ENCODE measurements around the gene SPRED2.

SPRED2 gene

GRCh38 chr2:65275141-65275915, 157.1 kb downstream of the SPRED2 start:
- no peak for TF ChIP-seq SIN3A (IDR thresholded peaks at IDR 0.05; ENCODE audit: borderline replicate concordance, insufficient read depth, low read length)
- TF ChIP-seq, protein P1, sequence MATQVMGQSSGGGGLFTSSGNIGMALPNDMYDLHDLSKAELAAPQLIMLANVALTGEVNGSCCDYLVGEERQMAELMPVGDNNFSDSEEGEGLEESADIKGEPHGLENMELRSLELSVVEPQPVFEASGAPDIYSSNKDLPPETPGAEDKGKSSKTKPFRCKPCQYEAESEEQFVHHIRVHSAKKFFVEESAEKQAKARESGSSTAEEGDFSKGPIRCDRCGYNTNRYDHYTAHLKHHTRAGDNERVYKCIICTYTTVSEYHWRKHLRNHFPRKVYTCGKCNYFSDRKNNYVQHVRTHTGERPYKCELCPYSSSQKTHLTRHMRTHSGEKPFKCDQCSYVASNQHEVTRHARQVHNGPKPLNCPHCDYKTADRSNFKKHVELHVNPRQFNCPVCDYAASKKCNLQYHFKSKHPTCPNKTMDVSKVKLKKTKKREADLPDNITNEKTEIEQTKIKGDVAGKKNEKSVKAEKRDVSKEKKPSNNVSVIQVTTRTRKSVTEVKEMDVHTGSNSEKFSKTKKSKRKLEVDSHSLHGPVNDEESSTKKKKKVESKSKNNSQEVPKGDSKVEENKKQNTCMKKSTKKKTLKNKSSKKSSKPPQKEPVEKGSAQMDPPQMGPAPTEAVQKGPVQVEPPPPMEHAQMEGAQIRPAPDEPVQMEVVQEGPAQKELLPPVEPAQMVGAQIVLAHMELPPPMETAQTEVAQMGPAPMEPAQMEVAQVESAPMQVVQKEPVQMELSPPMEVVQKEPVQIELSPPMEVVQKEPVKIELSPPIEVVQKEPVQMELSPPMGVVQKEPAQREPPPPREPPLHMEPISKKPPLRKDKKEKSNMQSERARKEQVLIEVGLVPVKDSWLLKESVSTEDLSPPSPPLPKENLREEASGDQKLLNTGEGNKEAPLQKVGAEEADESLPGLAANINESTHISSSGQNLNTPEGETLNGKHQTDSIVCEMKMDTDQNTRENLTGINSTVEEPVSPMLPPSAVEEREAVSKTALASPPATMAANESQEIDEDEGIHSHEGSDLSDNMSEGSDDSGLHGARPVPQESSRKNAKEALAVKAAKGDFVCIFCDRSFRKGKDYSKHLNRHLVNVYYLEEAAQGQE (IDR thresholded peaks at IDR 0.05; ENCODE audit: insufficient read depth in 1 of 2, low read depth in 2 of 2, low read length in 2 of 2): no peak
- TF ChIP-seq FOXP2 (optimal IDR thresholded peaks at IDR 0.05; ENCODE audit: borderline replicate concordance, extremely low read depth, extremely low read length, insufficient read depth): no peak
- no peak for TF ChIP-seq POLR2AphosphoS5 (IDR thresholded peaks at IDR 0.05; ENCODE audit: low read depth, low read length)
- TF ChIP-seq TAF1 (IDR thresholded peaks at IDR 0.05; ENCODE audit: borderline replicate concordance, insufficient read depth, low read length): no peak

DNA sequence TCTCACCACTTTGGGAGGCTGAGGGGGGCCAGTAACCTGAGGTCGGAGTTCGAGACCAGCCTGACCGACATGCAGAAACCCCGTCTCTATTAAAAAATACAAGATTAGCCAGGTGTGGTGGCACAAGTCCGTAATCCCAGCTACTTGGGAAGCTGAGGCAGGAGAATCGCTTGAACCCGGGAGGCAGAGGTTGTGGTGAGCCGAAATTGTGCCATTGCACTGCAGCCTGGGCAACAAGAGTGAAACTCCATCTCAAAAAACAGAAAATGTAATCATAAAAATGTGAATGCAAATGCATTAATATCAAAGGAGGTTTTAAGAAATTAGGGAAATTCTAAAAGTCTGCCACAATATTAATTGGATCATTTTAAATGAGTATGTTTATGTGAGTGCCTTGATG, 159.1 kb downstream of the SPRED2 start:
- TF ChIP-seq FOXP2 (optimal IDR thresholded peaks at IDR 0.05; ENCODE audit: borderline replicate concordance, extremely low read depth, extremely low read length, insufficient read depth): no peak
- TF ChIP-seq TAF1 (IDR thresholded peaks at IDR 0.05; ENCODE audit: borderline replicate concordance, insufficient read depth, low read length): no peak
- no peak for TF ChIP-seq POLR2AphosphoS5 (IDR thresholded peaks at IDR 0.05; ENCODE audit: low read depth, low read length)

GRCh38 chr2:65268957-65269356, 163.4 kb downstream of the SPRED2 start:
- TF ChIP-seq FOXP2 (optimal IDR thresholded peaks at IDR 0.05; ENCODE audit: borderline replicate concordance, extremely low read depth, extremely low read length, insufficient read depth): no peak
- TF ChIP-seq, protein P1 (IDR thresholded peaks at IDR 0.05; ENCODE audit: insufficient read depth in 1 of 2, low read depth in 2 of 2, low read length in 2 of 2): no peak
- TF ChIP-seq TAF1 (IDR thresholded peaks at IDR 0.05; ENCODE audit: borderline replicate concordance, insufficient read depth, low read length): no peak
- TF ChIP-seq POLR2AphosphoS5 (IDR thresholded peaks at IDR 0.05; ENCODE audit: low read depth, low read length): no peak
- TF ChIP-seq SIN3A (IDR thresholded peaks at IDR 0.05; ENCODE audit: borderline replicate concordance, insufficient read depth, low read length): no peak

DNA sequence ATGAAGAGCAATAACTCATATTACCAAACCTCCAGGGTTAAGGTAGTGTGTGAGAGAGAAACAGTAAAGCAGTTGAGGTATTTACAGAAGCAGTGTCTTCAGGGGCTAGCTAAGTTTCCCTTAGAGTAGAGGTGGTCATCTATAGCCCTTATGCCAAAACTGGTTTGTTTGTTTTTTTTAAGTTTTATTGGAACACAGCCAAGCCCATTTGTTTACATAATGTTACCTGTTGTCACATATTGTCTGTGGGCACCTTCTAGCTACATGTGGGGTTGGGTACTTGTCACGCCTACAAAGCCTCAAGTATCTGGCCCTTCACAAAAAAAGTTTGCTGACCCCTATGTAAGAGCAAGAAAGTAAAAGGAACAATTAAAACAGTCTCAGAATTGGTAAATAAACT, 165.4 kb downstream of the SPRED2 start:
- TF ChIP-seq, protein P1 (IDR thresholded peaks at IDR 0.05; ENCODE audit: insufficient read depth in 1 of 2, low read depth in 2 of 2, low read length in 2 of 2): no peak
- no peak for TF ChIP-seq FOXP2 (optimal IDR thresholded peaks at IDR 0.05; ENCODE audit: borderline replicate concordance, extremely low read depth, extremely low read length, insufficient read depth)
- TF ChIP-seq SIN3A (IDR thresholded peaks at IDR 0.05; ENCODE audit: borderline replicate concordance, insufficient read depth, low read length): no peak
- TF ChIP-seq TAF1 (IDR thresholded peaks at IDR 0.05; ENCODE audit: borderline replicate concordance, insufficient read depth, low read length): no peak
- no peak for TF ChIP-seq POLR2AphosphoS5 (IDR thresholded peaks at IDR 0.05; ENCODE audit: low read depth, low read length)

DNA sequence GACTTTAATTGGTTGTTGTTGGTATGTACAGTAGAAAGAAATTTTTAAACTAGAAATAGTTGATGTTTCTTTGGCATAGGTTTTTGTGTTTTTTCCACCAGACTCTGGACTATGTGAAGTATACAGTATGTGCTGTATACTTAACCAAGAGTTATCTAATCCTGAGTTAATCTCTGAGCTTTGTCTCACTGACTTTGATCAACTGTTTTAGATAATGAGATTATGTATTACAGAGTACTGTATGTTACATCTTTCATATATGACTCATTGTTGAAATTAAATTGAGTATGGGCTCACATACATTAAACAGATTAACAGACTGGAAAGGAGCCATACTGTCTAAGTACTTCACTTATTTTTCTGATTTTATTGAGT, 166.7 kb downstream of the SPRED2 start:
- no peak for TF ChIP-seq TAF1 (IDR thresholded peaks at IDR 0.05; ENCODE audit: borderline replicate concordance, insufficient read depth, low read length)
- no peak for TF ChIP-seq SIN3A (IDR thresholded peaks at IDR 0.05; ENCODE audit: borderline replicate concordance, insufficient read depth, low read length)
- TF ChIP-seq, protein P1 (IDR thresholded peaks at IDR 0.05; ENCODE audit: insufficient read depth in 1 of 2, low read depth in 2 of 2, low read length in 2 of 2): no peak
- no peak for TF ChIP-seq FOXP2 (optimal IDR thresholded peaks at IDR 0.05; ENCODE audit: borderline replicate concordance, extremely low read depth, extremely low read length, insufficient read depth)
- TF ChIP-seq POLR2AphosphoS5 (IDR thresholded peaks at IDR 0.05; ENCODE audit: low read depth, low read length): no peak

Measured in PFSK-1 (cell line).